ENCODE measurements around the gene PLEK. TPM values are rescaled to one million over a fixed set of nuclear protein-coding genes. Genes with fewer than 3 reads are reported as not detected.
A peak's percentile ranks its signal among the peaks of the same experiment; 100 is the strongest.
"Not testable (repeated sequence)": the region's sequence is repeated elsewhere in the genome, so short reads cannot be mapped to it uniquely, and the experiment has no call there.

PLEK gene
- polyA plus RNA-seq, 5 donors: 9.5 to 14.0 (median 11.2) TPM

DNA sequence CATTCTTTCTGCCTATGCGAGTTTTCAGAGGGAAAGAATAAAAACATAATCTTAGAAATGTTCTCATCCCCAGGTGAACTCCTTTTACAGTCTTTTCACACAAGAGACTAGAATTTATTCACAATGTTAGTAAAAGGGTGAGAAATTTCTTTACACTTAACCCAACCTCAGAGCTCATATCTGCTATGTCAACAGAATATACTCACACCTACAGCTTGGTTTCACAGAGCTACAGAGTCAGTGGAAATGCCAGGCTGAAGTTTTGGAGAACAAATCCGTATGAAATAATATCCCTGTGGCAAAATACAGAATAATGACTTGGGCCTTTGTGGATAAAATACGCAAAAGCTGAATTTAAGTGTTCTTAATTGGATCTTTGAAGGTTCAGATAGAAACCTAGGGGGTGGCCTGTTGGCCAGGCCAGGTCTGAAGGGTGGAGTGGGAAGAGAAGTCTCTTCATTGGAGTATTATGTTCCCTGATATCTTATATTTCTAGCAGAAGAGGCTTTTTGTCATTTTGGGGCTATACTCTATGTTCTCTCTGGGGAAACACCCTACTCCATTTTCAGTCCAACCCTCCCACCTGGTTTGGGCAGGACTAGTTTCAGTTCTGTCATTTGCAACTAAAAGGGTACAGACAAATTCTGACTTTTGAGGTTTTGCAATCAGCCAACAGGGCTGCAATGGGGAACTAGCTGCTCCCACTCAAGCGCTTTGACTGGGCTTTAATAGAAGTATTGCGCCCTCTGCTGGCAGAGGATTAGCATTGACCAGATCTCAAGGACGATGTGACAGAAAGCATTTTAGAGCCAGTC is 76.3 kb downstream of the PLEK start:
- peak; percentile 82 to 87 for DNase-seq

DNA sequence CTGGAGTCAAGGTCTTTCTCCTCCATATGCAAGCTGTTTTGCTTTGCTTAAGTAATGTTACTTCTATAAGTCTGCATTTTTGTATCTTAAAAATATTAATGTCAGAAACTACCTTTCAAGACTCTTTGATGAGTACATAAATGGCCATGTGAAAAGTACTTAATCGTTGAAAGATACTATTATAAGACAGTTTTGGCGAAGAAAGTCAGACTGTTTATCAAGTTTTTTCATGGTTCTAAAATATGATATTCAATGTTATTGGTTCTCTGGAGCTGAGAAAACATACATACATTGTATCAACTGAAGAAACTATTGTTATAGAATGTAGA is 76.9 kb downstream of the PLEK start:
- no peak for DNase-seq

DNA sequence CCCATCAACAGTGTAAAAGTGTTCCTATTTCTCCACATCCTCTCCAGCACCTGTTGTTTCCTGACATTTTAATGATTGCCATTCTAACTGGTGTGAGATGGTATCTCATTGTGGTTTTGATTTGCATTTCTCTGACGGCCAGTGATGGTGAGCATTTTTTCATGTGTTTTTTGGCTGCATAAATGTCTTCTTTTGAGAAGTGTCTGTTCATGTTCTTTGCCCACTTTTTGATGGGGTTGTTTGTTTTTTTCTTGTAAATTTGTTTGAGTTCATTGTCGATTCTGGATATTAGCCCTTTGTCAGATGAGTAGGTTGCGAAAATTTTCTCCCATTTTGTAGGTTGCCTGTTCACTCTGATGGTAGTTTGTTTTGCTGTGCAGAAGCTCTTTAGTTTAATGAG is 81.3 kb downstream of the PLEK start:
- DNase-seq: not testable (repeated sequence)

Other genes with a start within 250 kb of the PLEK start
- gene PNO1, start 207.4 kb upstream of the PLEK start, polyA plus RNA-seq (ENCODE audit: insufficient read depth in 1 of 5, insufficient read length in 5 of 5, low replicate concordance in 1 of 5): 10 to 100 TPM; 11.4 to 16.5 (median 13.9) TPM
- 10 to 100 TPM; 57.7 to 69.1 (median 62.7) TPM for gene PPP3R1, start 112.8 kb upstream of the PLEK start, polyA plus RNA-seq (ENCODE audit: insufficient read depth in 1 of 5, insufficient read length in 5 of 5, low replicate concordance in 1 of 5)
- 10 to 100 TPM; 44.8 to 58.1 (median 48.1) TPM for gene CNRIP1, start 45.3 kb upstream of the PLEK start, polyA plus RNA-seq (ENCODE audit: insufficient read depth in 1 of 5, insufficient read length in 5 of 5, low replicate concordance in 1 of 5)
- gene FBXO48, start 102.0 kb downstream of the PLEK start, polyA plus RNA-seq (ENCODE audit: insufficient read depth in 1 of 5, insufficient read length in 5 of 5, low replicate concordance in 1 of 5): 1 to 10 TPM; 1.8 to 3.3 (median 2.9) TPM
- 1 to 10 TPM; 3.0 to 4.3 (median 3.5) TPM for gene APLF, start 102.3 kb downstream of the PLEK start, polyA plus RNA-seq (ENCODE audit: insufficient read depth in 1 of 5, insufficient read length in 5 of 5, low replicate concordance in 1 of 5)

Data from right lung (tissue), 5 donors.